ENCODE results near the gene HDAC5.

HDAC5 gene

DNA sequence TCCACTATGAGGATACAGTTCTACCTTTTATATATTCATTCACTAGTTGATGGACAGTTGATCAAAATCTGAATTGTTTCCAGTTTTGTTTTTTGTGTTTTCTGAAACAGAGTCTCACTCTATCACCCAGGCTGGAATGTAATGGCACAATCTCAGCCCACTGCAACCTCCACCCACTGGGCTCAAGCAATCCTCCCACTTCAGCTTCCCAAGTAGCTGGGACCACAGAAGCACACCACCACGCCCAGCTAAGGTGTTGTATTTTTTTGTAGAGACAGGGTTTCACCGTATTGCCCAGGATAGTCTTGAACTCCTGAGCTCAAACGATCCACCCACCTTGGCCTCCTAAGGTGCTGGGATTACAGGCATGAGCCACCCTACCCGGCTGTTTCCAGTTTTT, 78.0 kb downstream of the HDAC5 start:
- no peaks in the 10 kb centered on the region for H3K9me2 ChIP-seq (ENCODE audit: low read depth, low read length)
- TF ChIP-seq EZH2 (IDR thresholded peaks at IDR 0.05; ENCODE audit: borderline replicate concordance, low read length) = no peak
- TF ChIP-seq, protein P1, sequence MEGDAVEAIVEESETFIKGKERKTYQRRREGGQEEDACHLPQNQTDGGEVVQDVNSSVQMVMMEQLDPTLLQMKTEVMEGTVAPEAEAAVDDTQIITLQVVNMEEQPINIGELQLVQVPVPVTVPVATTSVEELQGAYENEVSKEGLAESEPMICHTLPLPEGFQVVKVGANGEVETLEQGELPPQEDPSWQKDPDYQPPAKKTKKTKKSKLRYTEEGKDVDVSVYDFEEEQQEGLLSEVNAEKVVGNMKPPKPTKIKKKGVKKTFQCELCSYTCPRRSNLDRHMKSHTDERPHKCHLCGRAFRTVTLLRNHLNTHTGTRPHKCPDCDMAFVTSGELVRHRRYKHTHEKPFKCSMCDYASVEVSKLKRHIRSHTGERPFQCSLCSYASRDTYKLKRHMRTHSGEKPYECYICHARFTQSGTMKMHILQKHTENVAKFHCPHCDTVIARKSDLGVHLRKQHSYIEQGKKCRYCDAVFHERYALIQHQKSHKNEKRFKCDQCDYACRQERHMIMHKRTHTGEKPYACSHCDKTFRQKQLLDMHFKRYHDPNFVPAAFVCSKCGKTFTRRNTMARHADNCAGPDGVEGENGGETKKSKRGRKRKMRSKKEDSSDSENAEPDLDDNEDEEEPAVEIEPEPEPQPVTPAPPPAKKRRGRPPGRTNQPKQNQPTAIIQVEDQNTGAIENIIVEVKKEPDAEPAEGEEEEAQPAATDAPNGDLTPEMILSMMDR (IDR thresholded peaks at IDR 0.05; ENCODE audit: low read length) = no peak
- H3F3A ChIP-seq (ENCODE audit: insufficient read depth, low read length) = no peaks in the 10 kb centered on the region
- no peaks in the 10 kb centered on the region for H3K9me3 ChIP-seq (ENCODE audit: low read length)
- no peak overlapping the region for H3K9ac ChIP-seq (ENCODE audit: low read length)
- H2AFZ ChIP-seq (ENCODE audit: low read length) = no peak overlapping the region
- no peak overlapping the region for H3K27ac ChIP-seq (ENCODE audit: low read depth, low read length, poor library complexity, severe bottlenecking)
- H3K4me3 ChIP-seq (ENCODE audit: low read depth, low read length, poor library complexity, severe bottlenecking) = no peak overlapping the region
- H3K79me2 ChIP-seq (ENCODE audit: insufficient read depth, low read length) = peaks cover 11% of the 10 kb centered on the region; the same call in 1 of the 2 replicates
- no peak overlapping the region for H3K4me2 ChIP-seq (ENCODE audit: low read length)
- peaks cover 62% of the 10 kb centered on the region for H3K36me3 ChIP-seq (ENCODE audit: insufficient read depth, low read length)
- H4K20me1 ChIP-seq (ENCODE audit: insufficient read depth, low read length) = no peaks in the 10 kb centered on the region
- H3K27me3 ChIP-seq (ENCODE audit: insufficient read depth, low read length) = no peaks in the 10 kb centered on the region
- peaks cover 4% of the 10 kb centered on the region for H3K4me1 ChIP-seq (ENCODE audit: insufficient read depth, low read length, severe bottlenecking)

DNA sequence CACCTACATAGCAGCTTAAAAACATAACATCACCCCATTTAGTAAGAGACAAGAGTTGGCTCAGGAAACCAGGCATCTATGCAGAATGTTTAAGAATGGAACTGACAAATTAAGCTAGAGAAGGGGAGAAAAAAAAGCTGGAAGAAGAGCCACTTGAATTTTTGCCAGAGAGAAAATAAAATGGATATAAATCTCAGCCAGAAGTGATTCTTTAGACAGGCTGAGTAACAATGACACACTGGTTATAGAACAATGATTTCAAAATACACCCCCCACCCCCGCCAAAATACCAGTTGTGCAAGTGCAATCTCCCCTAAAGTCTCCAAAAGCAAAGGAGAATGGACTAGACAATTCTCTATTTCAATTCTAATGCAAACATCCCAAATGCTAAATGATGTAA, 79.4 kb downstream of the HDAC5 start:
- Histone ChIP-seq H3K4me1 (ENCODE audit: insufficient read depth, low read length, severe bottlenecking) (peaks cover 4% of the 10 kb centered on the region), H3K4me3 (ENCODE audit: low read depth, low read length, poor library complexity, severe bottlenecking) (no peak overlapping the region), H3K79me2 (ENCODE audit: insufficient read depth, low read length) (peaks cover 12% of the 10 kb centered on the region; the same call in 1 of the 2 replicates), H3K9me3 (ENCODE audit: low read length) (no peaks in the 10 kb centered on the region), H3F3A (ENCODE audit: insufficient read depth, low read length) (no peaks in the 10 kb centered on the region), H3K27ac (ENCODE audit: low read depth, low read length, poor library complexity, severe bottlenecking) (no peak overlapping the region), H3K27me3 (ENCODE audit: insufficient read depth, low read length) (no peaks in the 10 kb centered on the region), H2AFZ (ENCODE audit: low read length) (no peak overlapping the region), H3K4me2 (ENCODE audit: low read length) (no peak overlapping the region), H3K9ac (ENCODE audit: low read length) (no peak overlapping the region), H3K9me2 (ENCODE audit: low read depth, low read length) (no peaks in the 10 kb centered on the region), H3K36me3 (ENCODE audit: insufficient read depth, low read length) (peaks cover 58% of the 10 kb centered on the region), H4K20me1 (ENCODE audit: insufficient read depth, low read length) (no peaks in the 10 kb centered on the region)
- no peak for TF ChIP-seq EZH2 (IDR thresholded peaks at IDR 0.05; ENCODE audit: borderline replicate concordance, low read length)
- TF ChIP-seq, protein P1 (IDR thresholded peaks at IDR 0.05; ENCODE audit: low read length) = no peak

DNA sequence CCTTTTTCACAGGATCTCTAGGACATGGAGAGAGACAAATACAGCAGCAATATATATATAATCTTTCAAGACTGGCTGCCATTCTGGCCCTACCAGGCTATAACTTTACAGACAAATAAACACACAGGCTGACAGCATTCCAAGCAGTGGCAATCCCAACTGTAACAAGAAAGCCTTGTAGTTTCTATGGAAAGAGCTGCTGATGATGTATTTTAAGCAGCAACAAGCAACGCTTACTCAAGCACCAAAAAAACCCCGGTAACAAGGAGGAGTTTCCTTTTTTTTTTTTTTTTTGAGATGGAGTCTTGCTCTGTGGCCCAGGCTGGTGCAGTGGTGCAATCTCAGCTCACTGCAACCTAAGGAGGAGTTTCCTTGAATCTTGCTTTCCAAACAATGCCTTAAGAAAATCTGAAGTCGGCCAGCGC, 80.2 kb downstream of the HDAC5 start:
- Histone ChIP-seq H3K4me3 (ENCODE audit: low read depth, low read length, poor library complexity, severe bottlenecking) (no peak overlapping the region), H3K9ac (ENCODE audit: low read length) (no peak overlapping the region), H3K36me3 (ENCODE audit: insufficient read depth, low read length) (peaks cover 57% of the 10 kb centered on the region), H3K79me2 (ENCODE audit: insufficient read depth, low read length) (peaks cover 9% of the 10 kb centered on the region; the same call in 1 of the 2 replicates), H3K9me3 (ENCODE audit: low read length) (no peaks in the 10 kb centered on the region), H3K27ac (ENCODE audit: low read depth, low read length, poor library complexity, severe bottlenecking) (no peak overlapping the region), H3K4me2 (ENCODE audit: low read length) (no peak overlapping the region), H2AFZ (ENCODE audit: low read length) (no peak overlapping the region), H3K9me2 (ENCODE audit: low read depth, low read length) (no peaks in the 10 kb centered on the region), H3K27me3 (ENCODE audit: insufficient read depth, low read length) (no peaks in the 10 kb centered on the region), H4K20me1 (ENCODE audit: insufficient read depth, low read length) (no peaks in the 10 kb centered on the region), H3K4me1 (ENCODE audit: insufficient read depth, low read length, severe bottlenecking) (peaks cover 4% of the 10 kb centered on the region), H3F3A (ENCODE audit: insufficient read depth, low read length) (no peaks in the 10 kb centered on the region)
- no peak for TF ChIP-seq EZH2 (IDR thresholded peaks at IDR 0.05; ENCODE audit: borderline replicate concordance, low read length)
- TF ChIP-seq, protein P1 (IDR thresholded peaks at IDR 0.05; ENCODE audit: low read length) = no peak

Data from OCI-LY1 (cell line).